ENCODE measurements around the gene BTBD16. TPM values are rescaled to one million over a fixed set of nuclear protein-coding genes. Genes with fewer than 3 reads are reported as not detected.

Gene BTBD16
- total RNA-seq, 2 donors from 2014 or later: not detected

GRCh38 chr10:122357685-122358084 is 86.6 kb downstream of the BTBD16 start:
- ATAC-seq (replicated peaks in 1 of 2): no peak
- peaks cover 3 to 5% of the 10 kb centered on the region in 2 donors for H3K9me3 Mint-ChIP-seq

GRCh38 chr10:122359621-122360020 is 88.5 kb downstream of the BTBD16 start:
- DNase-seq: no peak
- Mint-ChIP-seq H3K27ac (no peak overlapping the region), H3K27me3 (ENCODE audit: low read depth) (no peaks in the 10 kb centered on the region), H3K9me3 (peaks cover 3 to 5% of the 10 kb centered on the region in 2 donors), H3K36me3 (ENCODE audit: insufficient read depth in 2 of 2) (peaks cover 0 to 9% of the 10 kb centered on the region in 2 donors), H3K4me3 (no peak overlapping the region), H3K4me1 (ENCODE audit: low read depth) (peaks cover 9% of the 10 kb centered on the region)
- no peak for ATAC-seq (replicated peaks in 1 of 2)

More at GRCh38 chr10:122357685-122358084, 86.6 kb downstream of the BTBD16 start:
- no peak for DNase-seq
- Mint-ChIP-seq H3K4me3 (no peak overlapping the region), H3K27me3 (ENCODE audit: low read depth) (peaks cover 6% of the 10 kb centered on the region), H3K36me3 (ENCODE audit: insufficient read depth in 2 of 2) (peaks cover 0 to 9% of the 10 kb centered on the region in 2 donors), H3K4me1 (ENCODE audit: low read depth) (peaks cover 4% of the 10 kb centered on the region), H3K27ac (no peak overlapping the region)

DNA sequence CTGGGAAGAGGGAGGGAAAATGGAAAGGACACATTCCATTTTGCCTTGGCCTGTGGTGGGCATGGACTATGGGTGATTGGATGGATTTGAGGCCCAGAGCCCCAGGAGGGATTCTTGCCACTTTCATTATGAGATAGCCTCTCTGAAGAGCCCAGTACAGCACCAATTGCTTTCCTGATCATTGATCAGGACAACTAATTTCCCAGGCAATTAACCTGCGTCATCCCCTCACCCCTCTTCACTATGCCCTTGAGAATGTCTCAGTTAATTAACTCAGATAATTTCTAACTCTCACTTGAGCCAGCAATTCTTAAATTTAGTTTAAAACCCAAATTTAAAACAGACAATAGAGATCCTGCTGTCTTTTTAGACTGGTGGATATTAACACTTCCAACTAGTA is 90.0 kb downstream of the BTBD16 start:
- peaks cover 9% of the 10 kb centered on the region for H3K4me1 Mint-ChIP-seq (ENCODE audit: low read depth)
- no peak overlapping the region for H3K27ac Mint-ChIP-seq
- ATAC-seq (replicated peaks in 1 of 2) (no peak), DNase-seq (no peak)
- peaks cover 0 to 9% of the 10 kb centered on the region in 2 donors for H3K36me3 Mint-ChIP-seq (ENCODE audit: insufficient read depth in 2 of 2)
- no peak overlapping the region for H3K4me3 Mint-ChIP-seq
- peaks cover 3 to 5% of the 10 kb centered on the region in 2 donors for H3K9me3 Mint-ChIP-seq
- H3K27me3 Mint-ChIP-seq (ENCODE audit: low read depth): no peaks in the 10 kb centered on the region

DNA sequence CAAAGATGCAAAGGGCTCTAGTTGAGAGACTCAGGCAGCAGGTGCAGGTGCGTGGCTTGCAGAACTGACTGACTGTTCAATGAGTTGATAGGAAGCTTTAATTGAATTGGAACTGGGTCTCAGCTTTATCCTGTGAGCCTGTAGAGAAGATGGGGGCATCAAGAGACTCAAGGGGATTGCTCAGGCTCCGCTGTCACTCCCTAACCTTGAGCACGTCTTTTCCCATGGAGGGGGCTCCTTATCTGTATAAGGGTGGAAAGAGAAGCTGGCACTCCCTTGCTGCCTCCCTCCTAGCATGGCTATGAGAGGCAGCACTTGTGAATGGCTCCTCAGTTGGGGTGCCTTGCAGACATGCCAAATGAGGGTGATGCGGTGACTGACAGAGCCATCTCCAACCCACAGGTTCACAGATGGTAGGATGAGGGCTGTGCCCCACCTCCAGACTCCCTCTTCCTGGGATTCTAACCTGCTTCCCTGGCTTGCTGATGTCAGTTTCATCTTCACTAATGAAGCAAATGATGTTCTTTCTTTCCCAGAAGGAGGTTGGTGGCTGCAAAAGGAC is 91.0 kb downstream of the BTBD16 start:
- peaks cover 10% of the 10 kb centered on the region for H3K27me3 Mint-ChIP-seq (ENCODE audit: low read depth)
- H3K9me3 Mint-ChIP-seq: peaks cover 3 to 7% of the 10 kb centered on the region in 2 donors
- peaks cover 0 to 9% of the 10 kb centered on the region in 2 donors for H3K36me3 Mint-ChIP-seq (ENCODE audit: insufficient read depth in 2 of 2)
- peak; percentile 11 to 13 for ATAC-seq (replicated peaks in 1 of 2)
- H3K4me3 Mint-ChIP-seq: no peak overlapping the region
- peaks cover 9% of the 10 kb centered on the region for H3K4me1 Mint-ChIP-seq (ENCODE audit: low read depth)
- no peak for DNase-seq
- H3K27ac Mint-ChIP-seq: no peak overlapping the region

- peaks cover 9% of the 10 kb centered on the region for H3K4me1 Mint-ChIP-seq (ENCODE audit: low read depth)
- ATAC-seq (replicated peaks in 1 of 2): peak; percentile 83 to 88
- H3K27ac Mint-ChIP-seq: no peak overlapping the region
Measured at GRCh38 chr10:122362621-122363020, 91.5 kb downstream of the BTBD16 start.

DNA sequence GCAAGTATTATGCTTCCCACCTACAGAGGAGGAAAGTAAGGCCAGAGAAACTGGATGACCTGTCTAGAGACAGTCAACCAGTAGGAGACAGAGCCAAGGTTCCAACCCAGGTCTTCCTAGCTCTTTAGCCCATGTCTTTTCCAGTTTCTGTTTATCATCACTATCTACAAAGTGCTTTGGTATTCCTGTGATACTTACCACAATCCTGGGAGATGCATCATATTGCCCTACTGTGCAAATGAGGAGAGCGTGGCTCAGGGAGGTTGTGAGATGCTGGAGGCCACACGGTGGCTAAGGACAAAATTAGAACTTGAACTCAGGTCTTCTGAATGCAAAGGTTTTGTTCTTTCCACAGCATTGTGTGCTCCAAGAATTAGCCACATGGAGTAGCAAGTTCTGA is 92.2 kb downstream of the BTBD16 start:
- peaks cover 21% of the 10 kb centered on the region for H3K27me3 Mint-ChIP-seq (ENCODE audit: low read depth)
- H3K36me3 Mint-ChIP-seq (ENCODE audit: insufficient read depth in 2 of 2): peaks cover 0 to 5% of the 10 kb centered on the region in 2 donors
- DNase-seq (no peak), ATAC-seq (replicated peaks in 1 of 2) (no peak)
- no peak overlapping the region for H3K27ac Mint-ChIP-seq
- H3K4me1 Mint-ChIP-seq (ENCODE audit: low read depth): peaks cover 9% of the 10 kb centered on the region
- H3K4me3 Mint-ChIP-seq: no peak overlapping the region
- peaks cover 3 to 5% of the 10 kb centered on the region in 2 donors for H3K9me3 Mint-ChIP-seq

More at GRCh38 chr10:122362621-122363020, 91.5 kb downstream of the BTBD16 start:
- Mint-ChIP-seq H3K4me3 (no peak overlapping the region), H3K36me3 (ENCODE audit: insufficient read depth in 2 of 2) (peaks cover 0 to 9% of the 10 kb centered on the region in 2 donors), H3K9me3 (peaks cover 3 to 7% of the 10 kb centered on the region in 2 donors), H3K27me3 (ENCODE audit: low read depth) (peaks cover 14% of the 10 kb centered on the region)
- DNase-seq: peak; percentile 21 to 26

DNA sequence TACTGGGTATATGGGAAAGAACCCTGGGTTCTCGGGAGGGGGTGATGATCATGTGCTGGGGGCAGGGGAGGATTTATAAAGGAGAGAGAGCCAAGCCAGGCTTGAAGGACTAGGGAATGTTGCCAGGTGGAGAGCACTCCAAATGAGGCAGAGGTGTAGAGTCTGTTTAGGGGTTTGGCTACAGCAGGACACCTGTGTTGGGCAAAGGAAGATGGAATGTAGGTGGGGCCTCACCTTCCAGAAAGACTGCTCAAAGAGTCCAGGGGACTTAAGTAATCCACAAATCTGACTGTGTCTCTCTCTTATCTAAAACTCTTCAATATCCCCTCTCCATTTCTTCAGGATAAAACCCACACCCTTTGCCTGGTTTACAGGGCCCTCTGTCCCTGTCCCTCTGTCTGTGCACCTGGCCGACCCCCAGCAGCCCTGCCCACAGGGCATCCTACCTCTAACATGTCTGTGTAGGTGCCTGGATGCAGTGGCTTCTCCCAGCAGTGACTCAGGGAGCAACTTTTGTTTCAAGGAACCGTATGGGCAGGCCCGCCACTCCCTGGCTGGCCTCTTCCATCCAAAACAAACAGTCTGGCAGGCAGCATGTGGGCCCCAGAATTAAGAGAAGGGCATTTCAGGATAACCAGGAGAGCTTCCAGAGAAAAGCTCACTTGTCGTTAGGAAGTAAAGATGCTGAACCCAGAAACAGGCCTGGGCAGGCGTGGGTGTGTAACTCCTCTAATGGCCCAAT is 92.8 kb downstream of the BTBD16 start:
- H3K4me1 Mint-ChIP-seq (ENCODE audit: low read depth): peaks cover 9% of the 10 kb centered on the region
- H3K27me3 Mint-ChIP-seq (ENCODE audit: low read depth): peaks cover 27% of the 10 kb centered on the region
- no peak for ATAC-seq (replicated peaks in 1 of 2)

GRCh38 chr10:122368502-122369254 is 97.6 kb downstream of the BTBD16 start:
- Mint-ChIP-seq H3K27me3 (ENCODE audit: low read depth) (peaks cover 61% of the 10 kb centered on the region), H3K27ac (no peak overlapping the region), H3K4me1 (ENCODE audit: low read depth) (peaks cover 4% of the 10 kb centered on the region), H3K9me3 (peaks cover 0 to 2% of the 10 kb centered on the region in 2 donors), H3K4me3 (no peak overlapping the region), H3K36me3 (ENCODE audit: insufficient read depth in 2 of 2) (no peaks in the 10 kb centered on the region)
- ATAC-seq (replicated peaks in 1 of 2) (no peak), DNase-seq (no peak)

More for the DNA sequence above, 92.8 kb downstream of the BTBD16 start:
- Mint-ChIP-seq H3K36me3 (ENCODE audit: insufficient read depth in 2 of 2) (peaks cover 0 to under 1% of the 10 kb centered on the region in 2 donors), H3K4me3 (no peak overlapping the region), H3K9me3 (peaks cover 0 to 2% of the 10 kb centered on the region in 2 donors), H3K27ac (no peak overlapping the region)
- no peak for DNase-seq

DNA sequence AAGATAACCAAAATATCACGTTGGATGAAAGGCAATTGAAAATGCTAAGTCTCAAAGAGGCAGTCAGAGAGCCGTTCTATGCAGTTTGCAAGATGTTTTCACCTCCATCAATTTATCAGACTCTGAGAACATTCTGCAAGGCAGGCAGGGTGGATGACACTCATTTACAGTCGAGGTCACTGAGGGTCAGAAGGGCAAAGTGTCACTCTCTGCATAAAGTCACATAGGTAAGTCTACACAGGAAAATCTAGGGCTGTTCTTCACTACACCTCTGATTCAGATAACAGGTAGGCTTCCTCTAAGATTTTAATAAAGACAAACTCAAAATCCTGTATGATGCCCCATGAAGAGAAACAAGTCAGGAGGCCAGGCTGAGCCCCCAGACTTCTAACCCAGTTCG is 102.0 kb downstream of the BTBD16 start:
- Mint-ChIP-seq H3K4me3 (peak overlapping the region; percentile 85 to 95), H3K27ac (peak overlapping the region; percentile 25), H3K36me3 (ENCODE audit: insufficient read depth in 2 of 2) (peaks cover 0 to 3% of the 10 kb centered on the region in 2 donors), H3K4me1 (ENCODE audit: low read depth) (peaks cover 36% of the 10 kb centered on the region), H3K9me3 (no peaks in the 10 kb centered on the region), H3K27me3 (ENCODE audit: low read depth) (peaks cover 46% of the 10 kb centered on the region)
- no peak for ATAC-seq (replicated peaks in 1 of 2)
- no peak for DNase-seq

- Mint-ChIP-seq H3K9me3 (no peaks in the 10 kb centered on the region), H3K4me3 (peak overlapping the region; percentile 85 to 95), H3K27ac (peak overlapping the region; percentile 65), H3K4me1 (ENCODE audit: low read depth) (peaks cover 42% of the 10 kb centered on the region), H3K36me3 (ENCODE audit: insufficient read depth in 2 of 2) (peaks cover 0 to 3% of the 10 kb centered on the region in 2 donors), H3K27me3 (ENCODE audit: low read depth) (peaks cover 40% of the 10 kb centered on the region)
- DNase-seq: no peak
- ATAC-seq (replicated peaks in 1 of 2): no peak
Measured at GRCh38 chr10:122373721-122374120, 102.6 kb downstream of the BTBD16 start.

DNA sequence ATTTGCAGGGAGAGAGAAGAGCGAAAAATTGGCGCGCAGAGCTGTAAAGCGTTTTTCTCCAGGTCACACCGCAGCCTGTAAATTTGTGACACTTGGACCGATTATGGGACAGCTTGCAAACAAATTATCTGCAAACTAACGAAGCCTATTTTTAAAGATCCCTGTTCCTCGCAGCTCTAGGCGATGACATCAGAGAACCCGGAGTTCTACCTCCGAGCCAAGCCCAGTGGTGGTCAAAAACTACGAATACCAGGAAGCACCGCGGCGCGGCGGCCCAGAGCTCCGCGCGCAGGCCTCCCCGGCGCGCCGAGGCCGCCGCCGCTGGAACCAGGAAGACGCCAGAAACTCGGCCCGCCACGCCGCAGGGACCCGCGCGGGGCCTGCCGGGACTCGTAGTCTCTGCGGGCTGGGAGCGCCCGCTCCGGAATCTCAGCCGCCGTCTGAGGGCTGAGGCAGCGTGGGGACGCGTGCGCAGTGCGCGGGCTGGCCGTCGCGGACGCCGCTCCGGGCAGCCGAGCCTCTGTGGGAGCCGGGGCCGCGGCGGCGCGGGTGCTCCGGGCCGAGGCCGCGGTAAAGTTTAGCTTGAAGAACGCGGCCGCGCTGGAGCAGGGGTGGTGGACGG is 103.3 kb downstream of the BTBD16 start, which contains the start of gene PLEKHA1:
Gene PLEKHA1 (plus strand): TSS at position 472 of the 622 bp plus-strand sequence. CDS start 18,493 bp downstream, outside the sequence.
- peak within 1 kb of the TSS; percentile 98 for H3K27ac Mint-ChIP-seq
- H3K4me1 Mint-ChIP-seq (ENCODE audit: low read depth): peaks cover 48% of the 10 kb centered on the region
- ATAC-seq (replicated peaks in 1 of 2): peak; percentile 89
- DNase-seq: peak; percentile 92 to 94
- H3K36me3 Mint-ChIP-seq (ENCODE audit: insufficient read depth in 2 of 2): peaks cover 0 to 4% of the 10 kb centered on the region in 2 donors
- peak within 1 kb of the TSS; percentile 93 to 96 for H3K4me3 Mint-ChIP-seq
- H3K27me3 Mint-ChIP-seq (ENCODE audit: low read depth): peaks cover 37% of the 10 kb centered on the region
- H3K9me3 Mint-ChIP-seq: no peaks in the 10 kb centered on the region

- peak; percentile 60 for ATAC-seq (replicated peaks in 1 of 2)
- H3K36me3 Mint-ChIP-seq (ENCODE audit: insufficient read depth in 2 of 2): peaks cover 0 to 5% of the 10 kb centered on the region in 2 donors
- peaks cover 53% of the 10 kb centered on the region for H3K4me1 Mint-ChIP-seq (ENCODE audit: low read depth)
- DNase-seq: peak; percentile 79 to 84
- no peaks in the 10 kb centered on the region for H3K9me3 Mint-ChIP-seq
- H3K27me3 Mint-ChIP-seq (ENCODE audit: low read depth): peaks cover 37% of the 10 kb centered on the region
- H3K4me3 Mint-ChIP-seq: peak overlapping the region; percentile 93 to 96
- peak overlapping the region; percentile 98 for H3K27ac Mint-ChIP-seq
Measured at GRCh38 chr10:122374859-122375678, 104.0 kb downstream of the BTBD16 start.
